ENCODE measurements around the gene WIPF1.

Gene WIPF1

DNA sequence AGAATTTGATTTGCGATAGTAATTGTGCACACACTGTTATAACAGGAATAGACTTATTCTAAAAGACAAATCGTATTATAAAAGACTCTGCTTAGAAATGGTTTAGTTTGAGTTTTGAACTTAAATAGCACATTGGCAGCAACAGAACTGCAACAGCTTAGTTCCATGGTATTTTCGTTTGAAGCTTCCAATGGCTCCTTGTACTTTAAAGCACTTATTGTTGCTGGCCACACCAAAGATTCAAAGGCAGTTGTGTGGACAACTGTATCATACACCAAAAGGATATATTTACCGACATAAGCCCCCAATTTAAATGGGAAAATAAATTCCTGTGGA, 627 bp downstream of the WIPF1 start:
- Histone ChIP-seq H3K4me1 (no peaks in the 10 kb centered on the region), H3K27me3 (ENCODE audit: low read depth) (no peaks in the 10 kb centered on the region), H3K36me3 (replicated peaks) (no peaks in the 10 kb centered on the region), H3K9me3 (no peaks in the 10 kb centered on the region), H3K4me3 (no peak overlapping the region)
- no peak for DNase-seq (ENCODE audit: low spot score in 2 of 2)
- in situ Hi-C loops (cut with MboI; ENCODE audit: low sequenced_read_pairs): no loop called here

DNA sequence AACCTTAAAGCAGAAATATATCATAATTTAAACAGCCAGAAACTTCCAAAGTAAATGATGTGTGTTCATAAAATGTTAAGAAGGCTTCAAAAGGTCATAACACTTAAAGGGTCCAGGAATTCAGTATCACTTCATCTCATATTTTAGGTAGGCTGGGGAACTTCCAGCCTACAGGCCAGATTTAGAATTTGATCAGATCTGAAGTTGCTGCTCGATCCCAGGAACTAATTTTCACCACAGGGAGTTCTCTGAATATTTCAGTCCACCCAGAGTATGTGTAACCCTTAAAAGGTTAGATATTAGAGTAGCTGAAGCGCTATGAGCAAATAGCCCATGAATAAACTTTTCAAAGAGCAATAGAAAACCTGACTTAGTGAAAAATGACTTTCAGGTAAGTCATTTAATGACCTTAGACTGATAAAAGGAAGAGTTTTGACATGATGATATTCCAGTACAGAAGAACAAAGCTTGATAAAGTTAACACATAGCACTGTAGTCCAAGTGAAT, 1.7 kb downstream of the WIPF1 start:
- DNase-seq (ENCODE audit: low spot score in 2 of 2): no peak
- Histone ChIP-seq H3K27me3 (ENCODE audit: low read depth) (no peaks in the 10 kb centered on the region), H3K9me3 (no peaks in the 10 kb centered on the region), H3K4me1 (no peaks in the 10 kb centered on the region), H3K4me3 (no peak overlapping the region), H3K36me3 (replicated peaks) (no peaks in the 10 kb centered on the region)
- in situ Hi-C loops (cut with MboI; ENCODE audit: low sequenced_read_pairs): no loop called here

DNA sequence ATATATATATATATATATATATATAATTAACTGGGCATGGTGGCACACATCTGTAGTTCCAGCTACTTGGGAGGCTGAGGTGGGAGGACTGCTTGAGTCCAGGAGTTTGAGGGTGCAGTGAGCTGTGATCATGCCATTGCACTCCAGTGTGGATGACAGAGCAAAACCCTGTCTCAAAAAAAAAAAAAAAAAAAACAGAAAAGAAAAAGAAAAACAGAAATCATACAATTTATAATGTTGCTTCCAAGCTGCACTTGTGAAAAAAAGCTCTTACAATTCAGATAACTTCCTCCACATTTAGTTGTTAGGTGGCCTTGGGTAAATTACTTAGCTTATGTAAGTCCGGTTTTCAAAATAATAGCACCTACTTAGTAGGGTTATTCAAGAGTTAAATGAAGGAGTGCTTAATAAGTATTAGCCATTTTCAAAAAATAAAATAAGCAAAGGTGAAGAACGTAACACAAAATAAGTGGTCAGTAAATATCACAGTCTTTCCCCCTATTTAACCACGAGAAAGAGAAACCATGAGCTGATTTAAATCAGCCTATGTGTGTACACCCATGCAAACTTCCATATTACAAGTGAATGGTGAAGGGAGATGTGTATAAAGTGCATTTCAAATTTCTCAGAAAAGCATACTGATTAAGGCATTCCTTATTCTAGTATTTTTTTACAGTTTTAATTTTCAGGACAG, 2.3 kb downstream of the WIPF1 start:
- DNase-seq (ENCODE audit: low spot score in 2 of 2): no peak
- Histone ChIP-seq H3K27me3 (ENCODE audit: low read depth) (no peaks in the 10 kb centered on the region), H3K4me3 (no peak overlapping the region), H3K36me3 (replicated peaks) (no peaks in the 10 kb centered on the region), H3K4me1 (no peaks in the 10 kb centered on the region), H3K9me3 (no peaks in the 10 kb centered on the region)
- in situ Hi-C loops (cut with MboI; ENCODE audit: low sequenced_read_pairs): no loop called here

DNA sequence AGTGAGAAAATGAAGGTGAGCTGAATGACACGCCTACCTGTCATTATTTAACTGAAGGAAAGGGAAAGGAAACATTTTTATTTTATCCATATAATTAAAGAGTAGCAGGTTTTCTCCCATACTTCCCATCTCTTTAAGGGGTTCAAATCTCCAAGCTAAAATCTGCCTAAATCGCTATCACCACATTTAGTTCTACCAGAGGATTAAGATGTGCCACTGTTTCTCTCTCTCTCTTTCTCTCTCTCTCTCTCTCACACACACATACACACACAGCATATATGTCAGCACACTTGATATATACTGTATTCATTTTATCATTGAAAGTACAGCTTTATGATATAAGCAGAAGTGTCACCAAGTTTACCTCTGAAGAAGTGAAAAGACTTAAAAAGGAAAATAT, 3.1 kb downstream of the WIPF1 start:
- no peak overlapping the region for H3K4me3 ChIP-seq
- H3K4me1 ChIP-seq: no peaks in the 10 kb centered on the region
- DNase-seq (ENCODE audit: low spot score in 2 of 2): no peak
- in situ Hi-C loops (cut with MboI; ENCODE audit: low sequenced_read_pairs): no loop called here
- no peaks in the 10 kb centered on the region for H3K9me3 ChIP-seq
- no peaks in the 10 kb centered on the region for H3K27me3 ChIP-seq (ENCODE audit: low read depth)
- no peaks in the 10 kb centered on the region for H3K36me3 ChIP-seq (replicated peaks)

DNA sequence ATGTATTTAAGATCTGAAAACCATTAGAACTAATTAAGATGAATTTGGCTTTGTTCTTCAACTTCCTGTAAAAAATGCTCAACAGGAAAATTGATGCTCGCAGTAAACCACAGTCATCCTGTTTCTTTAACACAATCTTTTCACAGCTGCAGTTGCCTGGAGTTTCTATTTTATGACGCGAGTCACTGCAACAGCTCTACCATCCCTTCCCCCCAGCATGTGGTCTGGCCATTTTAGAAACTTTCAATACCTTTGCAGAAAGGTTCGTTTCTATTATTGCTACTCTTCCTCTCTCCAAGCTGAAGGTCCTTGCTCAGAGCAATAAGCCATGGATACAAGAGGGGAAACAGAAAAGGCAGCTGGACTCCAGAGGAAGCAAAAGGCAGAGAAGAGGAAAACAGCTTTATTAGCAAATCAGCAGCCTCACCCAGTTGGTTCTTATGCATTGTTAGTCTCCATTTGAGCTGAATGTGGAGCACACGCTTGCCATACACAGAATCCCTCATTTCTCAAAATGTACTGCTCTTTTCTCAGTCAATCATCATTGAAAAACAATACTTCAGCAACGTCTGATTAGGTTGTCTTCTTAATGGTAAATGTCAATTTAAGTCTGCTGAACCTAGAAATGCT, 3.9 kb downstream of the WIPF1 start:
- DNase-seq (ENCODE audit: low spot score in 2 of 2): no peak
- Histone ChIP-seq H3K9me3 (no peaks in the 10 kb centered on the region), H3K4me1 (no peaks in the 10 kb centered on the region), H3K36me3 (replicated peaks) (no peaks in the 10 kb centered on the region), H3K27me3 (ENCODE audit: low read depth) (no peaks in the 10 kb centered on the region), H3K4me3 (no peak overlapping the region)
- in situ Hi-C loops (cut with MboI; ENCODE audit: low sequenced_read_pairs): no loop called here

DNA sequence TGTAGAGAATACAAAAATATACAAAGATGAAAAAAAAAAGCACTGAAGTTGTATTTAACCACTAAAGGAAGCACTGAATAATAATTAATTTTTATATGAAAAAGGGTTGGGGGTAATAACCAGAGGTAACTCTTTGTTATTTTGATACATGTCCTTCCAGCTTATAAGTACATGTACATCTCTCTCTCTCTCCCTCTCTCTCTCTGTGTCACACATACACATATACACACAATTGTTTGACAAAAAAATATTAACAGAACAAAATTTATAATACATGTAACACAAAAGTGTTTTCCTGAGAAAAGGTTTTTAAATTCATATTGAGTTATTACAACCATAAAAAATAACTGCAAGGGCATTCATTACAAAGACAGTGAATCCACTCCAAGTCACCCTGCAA, 4.6 kb downstream of the WIPF1 start:
- Histone ChIP-seq H3K36me3 (replicated peaks) (no peaks in the 10 kb centered on the region), H3K4me1 (no peaks in the 10 kb centered on the region), H3K4me3 (no peak overlapping the region), H3K9me3 (no peaks in the 10 kb centered on the region), H3K27me3 (ENCODE audit: low read depth) (no peaks in the 10 kb centered on the region)
- DNase-seq (ENCODE audit: low spot score in 2 of 2): no peak
- in situ Hi-C loops (cut with MboI; ENCODE audit: low sequenced_read_pairs): no loop called here

DNA sequence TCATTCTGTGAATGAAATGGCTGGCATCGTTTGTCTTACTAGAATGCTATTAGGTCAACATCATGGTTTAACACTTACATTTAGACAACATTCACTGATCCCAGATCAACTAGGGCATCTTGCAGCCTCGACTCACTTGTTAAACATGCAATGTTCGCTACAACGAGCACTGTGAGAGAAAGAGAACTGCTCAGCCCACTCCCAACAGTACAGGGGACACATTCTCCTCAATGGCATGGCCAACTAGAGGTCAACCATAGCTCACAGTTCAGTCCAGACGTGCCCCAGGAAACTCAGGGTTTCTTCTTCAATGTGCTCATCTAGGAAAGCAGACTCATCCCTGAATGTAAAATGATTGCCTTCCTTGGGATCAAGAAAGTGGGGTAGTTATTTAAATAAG, 5.9 kb downstream of the WIPF1 start:
- in situ Hi-C loops (cut with MboI; ENCODE audit: low sequenced_read_pairs): no loop called here

DNA sequence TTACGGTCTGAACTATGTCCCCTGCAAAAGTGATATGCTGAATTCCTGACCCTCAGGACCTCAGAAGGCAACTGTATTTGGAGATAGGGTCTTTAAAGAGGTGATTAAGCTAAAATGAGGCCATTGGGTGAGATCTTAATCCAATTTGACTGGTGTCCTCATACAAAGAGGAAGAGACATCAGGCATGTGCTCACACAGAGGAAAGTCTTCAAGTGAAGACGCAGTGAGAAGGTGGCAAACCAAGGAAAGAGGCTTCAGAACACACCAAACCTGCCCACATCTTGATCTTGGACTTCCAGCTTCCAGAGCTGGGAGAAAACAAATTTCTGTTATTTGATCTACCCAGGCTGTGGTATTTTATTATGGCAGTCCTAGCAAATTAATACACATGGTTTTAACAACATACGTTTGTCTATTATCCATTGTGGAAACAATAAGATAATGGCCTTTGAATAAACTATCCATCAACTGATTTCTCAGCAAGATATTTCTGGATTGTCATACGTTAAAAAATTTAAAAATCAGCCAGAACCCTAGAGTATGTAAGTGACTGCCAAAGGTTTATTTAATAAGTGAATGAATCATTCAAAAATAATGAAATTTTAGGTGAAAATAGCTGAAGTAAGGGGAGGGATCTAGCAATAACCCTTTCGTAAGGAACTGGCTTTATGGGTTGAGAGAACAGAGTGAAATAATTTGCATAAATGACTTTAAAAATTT, 6.5 kb downstream of the WIPF1 start:
- in situ Hi-C loops (cut with MboI; ENCODE audit: low sequenced_read_pairs): no loop called here
- H3K9me3 ChIP-seq: no peaks in the 10 kb centered on the region

More for the DNA sequence above, 5.9 kb downstream of the WIPF1 start:
- Histone ChIP-seq H3K9me3 (no peaks in the 10 kb centered on the region), H3K36me3 (replicated peaks) (no peaks in the 10 kb centered on the region), H3K27me3 (ENCODE audit: low read depth) (no peaks in the 10 kb centered on the region), H3K4me1 (no peaks in the 10 kb centered on the region), H3K4me3 (no peak overlapping the region)
- DNase-seq (ENCODE audit: low spot score in 2 of 2): no peak

DNA sequence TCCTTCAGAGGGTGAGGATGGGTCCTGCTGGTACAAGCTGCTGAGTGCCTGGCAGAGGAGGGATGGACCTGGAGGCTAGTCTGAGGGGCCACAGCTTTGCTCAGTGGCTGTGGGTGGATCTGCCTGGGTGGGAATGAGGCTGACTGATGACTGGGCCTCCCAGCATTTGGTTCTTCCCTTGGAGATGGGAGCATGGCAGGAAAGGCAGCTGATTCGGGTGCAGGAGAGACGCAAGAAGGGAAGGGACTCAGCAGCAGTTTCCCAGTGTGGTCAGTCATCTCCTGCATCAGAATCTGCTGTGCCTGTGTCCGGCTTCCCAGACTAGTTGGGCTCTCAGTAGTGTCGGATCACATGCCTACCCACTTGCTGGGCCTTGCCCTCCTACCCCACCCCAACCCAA, 7.3 kb downstream of the WIPF1 start:
- H3K27me3 ChIP-seq (ENCODE audit: low read depth): no peaks in the 10 kb centered on the region
- no peaks in the 10 kb centered on the region for H3K9me3 ChIP-seq
- DNase-seq (ENCODE audit: low spot score in 2 of 2): no peak
- in situ Hi-C loops (cut with MboI; ENCODE audit: low sequenced_read_pairs): no loop called here
- no peak overlapping the region for H3K4me3 ChIP-seq
- H3K4me1 ChIP-seq: no peaks in the 10 kb centered on the region
- H3K36me3 ChIP-seq (replicated peaks): no peaks in the 10 kb centered on the region

More for the DNA sequence above, 6.5 kb downstream of the WIPF1 start:
- no peaks in the 10 kb centered on the region for H3K4me1 ChIP-seq
- no peaks in the 10 kb centered on the region for H3K27me3 ChIP-seq (ENCODE audit: low read depth)
- no peak for DNase-seq (ENCODE audit: low spot score in 2 of 2)
- no peaks in the 10 kb centered on the region for H3K36me3 ChIP-seq (replicated peaks)
- no peak overlapping the region for H3K4me3 ChIP-seq

DNA sequence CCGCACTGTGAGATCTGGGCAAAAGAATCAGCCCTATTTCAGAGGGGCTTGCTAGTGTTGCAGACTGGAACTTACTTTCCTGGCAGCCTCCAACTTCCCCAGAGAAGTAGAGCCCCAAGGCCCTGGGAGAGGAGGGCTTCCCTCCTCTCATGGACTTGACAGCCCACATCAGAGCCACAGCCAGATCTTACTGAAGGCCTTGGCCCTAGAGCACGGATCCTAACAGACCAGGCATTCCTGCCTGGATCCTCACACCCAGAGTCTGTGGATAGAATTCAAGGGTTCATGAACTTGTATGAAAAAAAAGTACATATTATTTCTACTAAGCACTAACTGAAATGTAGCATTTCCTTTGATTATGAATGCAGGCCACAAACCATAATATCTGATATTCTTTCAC, 8.3 kb downstream of the WIPF1 start:
- DNase-seq (ENCODE audit: low spot score in 2 of 2): no peak
- Histone ChIP-seq H3K36me3 (replicated peaks) (no peaks in the 10 kb centered on the region), H3K4me1 (no peaks in the 10 kb centered on the region), H3K4me3 (no peak overlapping the region), H3K27me3 (ENCODE audit: low read depth) (no peaks in the 10 kb centered on the region), H3K9me3 (no peaks in the 10 kb centered on the region)
- in situ Hi-C loops (cut with MboI; ENCODE audit: low sequenced_read_pairs): no loop called here

DNA sequence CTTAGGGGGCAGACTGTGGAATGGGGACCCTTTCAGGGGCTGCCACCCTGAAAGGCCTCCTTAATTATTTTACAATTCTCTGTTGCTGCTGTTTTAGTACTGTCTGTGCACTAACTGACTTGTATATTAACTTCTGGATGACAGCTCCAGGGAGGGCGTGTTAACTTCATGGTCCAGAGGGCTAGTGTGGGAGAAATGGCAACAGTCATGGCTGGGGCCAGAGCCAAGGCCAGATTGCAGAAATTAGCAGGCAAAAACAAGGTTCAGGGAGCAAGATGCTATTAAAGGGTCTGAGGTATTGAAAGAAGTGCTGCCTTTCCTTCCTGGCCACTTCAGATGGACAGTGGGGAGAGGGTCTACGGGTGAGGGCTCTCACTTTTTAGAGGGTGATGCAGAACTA, 9.1 kb downstream of the WIPF1 start:
- no peak for DNase-seq (ENCODE audit: low spot score in 2 of 2)
- Histone ChIP-seq H3K27me3 (ENCODE audit: low read depth) (no peaks in the 10 kb centered on the region), H3K4me3 (no peak overlapping the region), H3K9me3 (no peaks in the 10 kb centered on the region), H3K36me3 (replicated peaks) (no peaks in the 10 kb centered on the region), H3K4me1 (no peaks in the 10 kb centered on the region)
- in situ Hi-C loops (cut with MboI; ENCODE audit: low sequenced_read_pairs): no loop called here

DNA sequence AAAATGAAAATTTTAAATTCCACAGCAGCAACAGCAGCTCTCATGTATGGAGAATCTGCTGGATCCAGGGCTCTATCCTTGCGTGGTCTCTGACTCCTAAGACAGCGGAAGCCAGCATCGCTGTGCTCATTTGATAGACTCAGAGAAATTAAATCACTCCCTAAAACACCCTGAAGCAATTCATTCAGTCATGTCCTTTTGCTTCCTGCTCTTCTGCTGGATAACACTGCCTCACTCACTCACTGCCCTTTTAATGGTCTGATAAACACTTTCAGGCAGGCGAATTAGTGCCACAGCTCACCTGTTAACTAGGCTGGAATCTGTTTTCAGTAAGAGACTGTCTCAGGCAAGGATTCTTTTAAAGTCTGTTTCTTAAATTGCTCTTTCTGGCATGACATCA, 10.0 kb downstream of the WIPF1 start:
- Histone ChIP-seq H3K27me3 (ENCODE audit: low read depth) (no peaks in the 10 kb centered on the region), H3K4me3 (no peak overlapping the region), H3K36me3 (replicated peaks) (no peaks in the 10 kb centered on the region), H3K9me3 (no peaks in the 10 kb centered on the region), H3K4me1 (no peaks in the 10 kb centered on the region)
- in situ Hi-C loops (cut with MboI; ENCODE audit: low sequenced_read_pairs): no loop called here
- no peak for DNase-seq (ENCODE audit: low spot score in 2 of 2)

DNA sequence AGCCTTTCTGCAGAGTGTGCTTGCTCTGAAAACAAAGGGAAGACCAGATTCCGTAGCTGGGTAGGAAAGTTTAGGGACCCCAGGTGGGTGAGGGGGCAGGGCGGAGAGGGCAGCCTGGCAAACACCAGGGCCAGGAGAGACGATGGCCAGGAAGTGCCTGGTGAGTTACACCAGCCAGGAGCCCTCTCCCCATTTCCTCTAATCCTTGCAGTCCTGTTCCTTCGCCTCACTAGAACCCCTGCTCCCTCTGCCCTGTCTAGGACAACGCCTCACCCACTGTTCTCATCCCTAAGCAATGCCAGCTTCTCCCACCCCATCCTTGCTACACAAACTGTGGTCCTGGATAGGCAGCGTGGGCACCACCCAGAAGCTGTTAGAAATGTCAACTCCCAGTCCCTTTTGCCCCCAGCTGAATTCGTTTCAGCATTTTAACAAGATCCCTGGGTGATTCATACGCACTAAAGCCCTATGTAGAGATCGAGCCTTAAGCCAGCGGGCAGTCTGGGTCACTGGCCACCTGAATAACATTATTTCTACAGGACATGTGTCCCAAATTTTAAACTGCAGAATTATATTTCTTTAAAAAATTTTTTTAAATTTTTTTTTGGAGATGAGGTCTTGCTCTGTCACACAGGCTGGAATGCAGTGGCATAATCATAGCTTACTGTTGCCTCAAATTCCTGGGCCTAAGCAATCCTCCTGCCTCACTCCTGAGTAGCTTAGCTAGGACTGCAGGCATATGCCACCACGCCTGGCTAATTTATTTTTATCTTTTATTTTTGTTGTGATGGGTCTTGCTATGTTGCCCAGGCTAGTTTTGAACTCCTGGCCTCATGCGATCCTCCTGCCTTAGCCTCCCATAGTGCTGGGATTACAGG, 10.9 kb downstream of the WIPF1 start:
- in situ Hi-C loops (cut with MboI; ENCODE audit: low sequenced_read_pairs): no loop called here
- DNase-seq (ENCODE audit: low spot score in 2 of 2): no peak
- Histone ChIP-seq H3K36me3 (replicated peaks) (no peaks in the 10 kb centered on the region), H3K4me1 (no peaks in the 10 kb centered on the region), H3K4me3 (no peak overlapping the region), H3K27me3 (ENCODE audit: low read depth) (no peaks in the 10 kb centered on the region), H3K9me3 (no peaks in the 10 kb centered on the region)

Measured in HAP-1 (cell line).